ENCODE measurements around the gene DST. TPM values are rescaled to one million over a fixed set of nuclear protein-coding genes. Genes with fewer than 3 reads are reported as not detected.

DST gene
- total and polyA plus RNA-seq, 2 donors (not counting 1 experiment from before 2014, with no cell fraction given) = 78.6 to 670 TPM

- H3K27ac ChIP-seq (ENCODE audit: insufficient read depth, low read length) = no peak overlapping the region
- peaks cover 11% of the 10 kb centered on the region for H3K4me1 ChIP-seq (ENCODE audit: control insufficient read depth, extremely low read depth, insufficient read depth, low read length)
- H3K4me3 ChIP-seq (replicated peaks in 1 of 4; ENCODE audit: control extremely low read depth in 1 of 4, insufficient read depth in 1 of 4, low read depth in 3 of 4, low read length in 4 of 4) = no peak overlapping the region
- H2AFZ ChIP-seq (ENCODE audit: low read length) = no peak overlapping the region
- H4K20me1 ChIP-seq (ENCODE audit: control insufficient read depth, extremely low read depth, insufficient read depth, low read length) = no peaks in the 10 kb centered on the region
- H3K9me3 ChIP-seq (ENCODE audit: control insufficient read depth, insufficient read depth, low read depth, low read length) = no peaks in the 10 kb centered on the region
- no peak overlapping the region for H3K4me2 ChIP-seq (ENCODE audit: extremely low read depth, insufficient read depth, low read length)
- H3K9ac ChIP-seq (ENCODE audit: insufficient read depth, low read length) = no peak overlapping the region
- DNase-seq (ENCODE audit: low read depth in 2 of 2) = no peak
- no peaks in the 10 kb centered on the region for H3K27me3 ChIP-seq (ENCODE audit: control insufficient read depth, insufficient read depth, low read length)
- no peak for TF ChIP-seq EZH2 (IDR thresholded peaks at IDR 0.05; ENCODE audit: low read length, missing control alignments)
- no peak for TF ChIP-seq CTCF (conservative IDR thresholded peaks at IDR 0.05 in 1 of 2, IDR thresholded peaks at IDR 0.05 in 1 of 2; ENCODE audit: low read depth in 1 of 2, low read length in 2 of 2)
- peaks cover 1% of the 10 kb centered on the region for H3K79me2 ChIP-seq (ENCODE audit: control insufficient read depth, insufficient read depth, low read length)
- no peaks in the 10 kb centered on the region for H3K36me3 ChIP-seq (ENCODE audit: control insufficient read depth, insufficient read depth, low read length)
These were observed 60.5 kb downstream of the DST start for GRCh38 chr6:56582236-56582635.

- no peak overlapping the region for H3K27ac ChIP-seq (ENCODE audit: insufficient read depth, low read length)
- TF ChIP-seq CTCF (conservative IDR thresholded peaks at IDR 0.05 in 1 of 2, IDR thresholded peaks at IDR 0.05 in 1 of 2; ENCODE audit: low read depth in 1 of 2, low read length in 2 of 2) (no peak), EZH2 (IDR thresholded peaks at IDR 0.05; ENCODE audit: low read length, missing control alignments) (no peak)
These were observed 61.3 kb downstream of the DST start for GRCh38 chr6:56581296-56581925.

GRCh38 chr6:56580271-56580670 lies 62.4 kb downstream of the DST start:
- Histone ChIP-seq H3K4me3 (replicated peaks in 1 of 4; ENCODE audit: control extremely low read depth in 1 of 4, insufficient read depth in 1 of 4, low read depth in 3 of 4, low read length in 4 of 4) (no peak overlapping the region), H3K79me2 (ENCODE audit: control insufficient read depth, insufficient read depth, low read length) (peaks cover 1% of the 10 kb centered on the region), H3K27ac (ENCODE audit: insufficient read depth, low read length) (no peak overlapping the region), H3K9ac (ENCODE audit: insufficient read depth, low read length) (no peak overlapping the region), H4K20me1 (ENCODE audit: control insufficient read depth, extremely low read depth, insufficient read depth, low read length) (no peaks in the 10 kb centered on the region), H3K4me1 (ENCODE audit: control insufficient read depth, extremely low read depth, insufficient read depth, low read length) (peaks cover 11% of the 10 kb centered on the region), H3K9me3 (ENCODE audit: control insufficient read depth, insufficient read depth, low read depth, low read length) (no peaks in the 10 kb centered on the region), H3K36me3 (ENCODE audit: control insufficient read depth, insufficient read depth, low read length) (peaks cover 3% of the 10 kb centered on the region), H3K27me3 (ENCODE audit: control insufficient read depth, insufficient read depth, low read length) (no peaks in the 10 kb centered on the region), H3K4me2 (ENCODE audit: extremely low read depth, insufficient read depth, low read length) (no peak overlapping the region), H2AFZ (ENCODE audit: low read length) (no peak overlapping the region)
- TF ChIP-seq CTCF (conservative IDR thresholded peaks at IDR 0.05 in 1 of 2, IDR thresholded peaks at IDR 0.05 in 1 of 2; ENCODE audit: low read depth in 1 of 2, low read length in 2 of 2) = no peak
- TF ChIP-seq EZH2 (IDR thresholded peaks at IDR 0.05; ENCODE audit: low read length, missing control alignments) = no peak
- DNase-seq (ENCODE audit: low read depth in 2 of 2) = peak in 1 of 2 donors; percentile 58

More at GRCh38 chr6:56581296-56581925, 61.3 kb downstream of the DST start:
- Histone ChIP-seq H3K9ac (ENCODE audit: insufficient read depth, low read length) (no peak overlapping the region), H4K20me1 (ENCODE audit: control insufficient read depth, extremely low read depth, insufficient read depth, low read length) (no peaks in the 10 kb centered on the region), H3K4me3 (replicated peaks in 1 of 4; ENCODE audit: control extremely low read depth in 1 of 4, insufficient read depth in 1 of 4, low read depth in 3 of 4, low read length in 4 of 4) (no peak overlapping the region), H3K4me2 (ENCODE audit: extremely low read depth, insufficient read depth, low read length) (no peak overlapping the region), H3K36me3 (ENCODE audit: control insufficient read depth, insufficient read depth, low read length) (peaks cover 3% of the 10 kb centered on the region), H2AFZ (ENCODE audit: low read length) (no peak overlapping the region), H3K27me3 (ENCODE audit: control insufficient read depth, insufficient read depth, low read length) (no peaks in the 10 kb centered on the region), H3K79me2 (ENCODE audit: control insufficient read depth, insufficient read depth, low read length) (peaks cover 1% of the 10 kb centered on the region), H3K9me3 (ENCODE audit: control insufficient read depth, insufficient read depth, low read depth, low read length) (no peaks in the 10 kb centered on the region), H3K4me1 (ENCODE audit: control insufficient read depth, extremely low read depth, insufficient read depth, low read length) (peaks cover 11% of the 10 kb centered on the region)
- DNase-seq (ENCODE audit: low read depth in 2 of 2) = peak in 1 of 2 donors; percentile 59
